Neural cell (in vitro differentiated cells): ENCODE data around the gene CNDP2. TPM values are rescaled to one million over a fixed set of nuclear protein-coding genes. Genes with fewer than 3 reads are reported as not detected.

Source experiments
- H2AFZ ChIP-seq: fragments of 200-600, 300-800 bp; sonication (generic), shearing (Covaris generic); 2 replicates; pipeline ENCODE4 v1.6.0; 2014; ENCODE audit warnings: low read depth, mild to moderate bottlenecking, antibody characterized with exemption, low read length, moderate library complexity
- H3F3A ChIP-seq: fragments of 200-600 bp; shearing (Covaris generic); 2 replicates; pipeline ENCODE4 v1.6.1; 2016; ENCODE audit warnings: mild to moderate bottlenecking, moderate library complexity, mixed read lengths, antibody characterized with exemption, low read length; ENCODE audit not compliant: insufficient read depth, poor library complexity, severe bottlenecking
- H3K27ac ChIP-seq: fragments of 200-600, 300-800 bp; sonication (generic), shearing (Covaris generic); 2 replicates; pipeline ENCODE4 v1.5.1; 2014; ENCODE audit warnings: mild to moderate bottlenecking, low read length, moderate library complexity
- H3K27me3 ChIP-seq: fragments of 300-800, 200-600 bp; sonication (generic), shearing (Covaris generic); 2 replicates; pipeline ENCODE4 v1.6.0; 2014; ENCODE audit warnings: mild to moderate bottlenecking, low read depth, low read length, moderate library complexity; ENCODE audit not compliant: insufficient read depth
- H3K36me3 ChIP-seq: fragments of 300-800, 200-600 bp; sonication (generic), shearing (Covaris generic); 2 replicates; pipeline ENCODE4 v1.5.1; 2014; ENCODE audit warnings: mild to moderate bottlenecking, antibody characterized with exemption, low read length, moderate library complexity; ENCODE audit not compliant: insufficient read depth
- H3K4me2 ChIP-seq: fragments of 300-800, 200-600 bp; sonication (generic), shearing (Covaris generic); 2 replicates; pipeline ENCODE4 v1.6.0; 2014; ENCODE audit warnings: mild to moderate bottlenecking, low read length
- H3K4me3 ChIP-seq: fragments of 300-800, 200-600 bp; sonication (generic), shearing (Covaris generic); 2 replicates; pipeline ENCODE4 v1.5.1; 2014; ENCODE audit warnings: mild to moderate bottlenecking, low read length, moderate library complexity
- H3K79me2 ChIP-seq: fragments of 200-600 bp; shearing (Covaris generic); replicated peaks from 2 replicates; pipeline ENCODE4 v1.6.0; 2014; ENCODE audit warnings: mild to moderate bottlenecking, low read length, moderate library complexity; ENCODE audit not compliant: insufficient read depth
- H3K9ac ChIP-seq: fragments of 300-800, 200-600 bp; sonication (generic), shearing (Covaris generic); 2 replicates; pipeline ENCODE4 v1.6.1; 2016; ENCODE audit warnings: mild to moderate bottlenecking, low read length, mixed read lengths
- H3K9me2 ChIP-seq: fragments of 200-600 bp; shearing (Covaris generic); 2 replicates; pipeline ENCODE4 v1.6.1; 2016; ENCODE audit warnings: mild to moderate bottlenecking, low read length, mixed read lengths; ENCODE audit not compliant: insufficient read depth
- H3K9me3 ChIP-seq: fragments of 200-600, 300-800 bp; sonication (generic), shearing (Covaris generic); 2 replicates; pipeline ENCODE4 v1.6.1; 2016; ENCODE audit warnings: mild to moderate bottlenecking, mixed run types, low read length, moderate library complexity, mixed read lengths
- H4K20me1 ChIP-seq: fragments of 200-600 bp; shearing (Covaris generic); 2 replicates; pipeline ENCODE4 v1.6.1; 2016; ENCODE audit warnings: mild to moderate bottlenecking, mixed run types; ENCODE audit not compliant: insufficient read depth
- CTCF ChIP-seq: fragments of 450-650 bp; IDR thresholded peaks from 2 replicates; pipeline ENCODE4 v1.5.1; 2014; ENCODE audit warnings: antibody characterized with exemption, mild to moderate bottlenecking, moderate library complexity; ENCODE audit not compliant: poor library complexity, severe bottlenecking
- EP300 ChIP-seq: fragments of 450-650 bp; conservative IDR thresholded peaks from 2 replicates; pipeline ENCODE4 v1.6.1; 2014; ENCODE audit warnings: antibody characterized with exemption, mild to moderate bottlenecking, moderate library complexity; ENCODE audit not compliant: poor library complexity, severe bottlenecking
- EZH2 ChIP-seq: fragments of 200-600, 300-800 bp; shearing (Covaris generic), sonication (generic); IDR thresholded peaks from 2 replicates; pipeline ENCODE4 v1.6.1; 2014; ENCODE audit warnings: antibody characterized with exemption, low read length, borderline replicate concordance, mild to moderate bottlenecking; ENCODE audit not compliant: insufficient read depth, poor library complexity, severe bottlenecking
- MXI1 ChIP-seq: fragments of 450-650 bp; conservative IDR thresholded peaks from 2 replicates; pipeline ENCODE4 v1.6.1; 2014; ENCODE audit warnings: antibody characterized with exemption, mild to moderate bottlenecking; ENCODE audit not compliant: poor library complexity, severe bottlenecking
- POLR2AphosphoS5 ChIP-seq: IDR thresholded peaks from 2 replicates; pipeline ENCODE4 v1.6.1; 2012
- RAD21 ChIP-seq: fragments of 450-650 bp; conservative IDR thresholded peaks from 2 replicates; pipeline ENCODE4 v1.6.1; 2014; ENCODE audit warnings: antibody characterized with exemption, mild to moderate bottlenecking, moderate library complexity
- REST ChIP-seq: IDR thresholded peaks from 2 replicates; pipeline ENCODE4 v1.6.1; 2012; ENCODE audit warnings: borderline replicate concordance
- SMC3 ChIP-seq: fragments of 450-650 bp; conservative IDR thresholded peaks from 2 replicates; pipeline ENCODE4 v1.6.1; 2014; ENCODE audit warnings: antibody characterized with exemption, mild to moderate bottlenecking, moderate library complexity; ENCODE audit not compliant: poor library complexity
- TAF1 ChIP-seq: IDR thresholded peaks from 2 replicates; pipeline ENCODE4 v1.6.1; 2012; ENCODE audit warnings: low read depth
- polyA plus RNA-seq: library from polyadenylated mRNA; depleted of rRNA; stranded (reverse); fragments of >200 nt; gene quantifications from 2 replicates; pipeline ENCODE4 v1.2.3, GENCODE V29; 2014

CNDP2 gene
- polyA plus RNA-seq, 1 donor from 2014 or later, result 35.7 TPM

- Histone ChIP-seq H3K36me3 (no peaks in the 10 kb centered on the region), H3F3A (no peaks in the 10 kb centered on the region), H2AFZ (no peak overlapping the region), H3K9ac (no peak overlapping the region), H3K9me2 (no peaks in the 10 kb centered on the region), H3K27me3 (no peaks in the 10 kb centered on the region), H3K79me2 (no peaks in the 10 kb centered on the region), H3K4me2 (no peak overlapping the region), H3K27ac (no peak overlapping the region), H3K4me3 (no peak overlapping the region), H3K9me3 (no peaks in the 10 kb centered on the region), H4K20me1 (no peaks in the 10 kb centered on the region)
- TF ChIP-seq SMC3, result no peak
- no peak for TF ChIP-seq REST
- no peak for TF ChIP-seq RAD21
- no peak for TF ChIP-seq EP300
- no peak for TF ChIP-seq MXI1
- TF ChIP-seq TAF1, result no peak
- no peak for TF ChIP-seq POLR2AphosphoS5
- TF ChIP-seq EZH2, result no peak
- TF ChIP-seq CTCF, result no peak
Measured at GRCh38 chr18:74533666-74534065, 37.5 kb downstream of the CNDP2 start.

- Histone ChIP-seq H3K9me3 (no peaks in the 10 kb centered on the region), H2AFZ (no peak within 1 kb of the TSS), H3K36me3 (no peaks in the 10 kb centered on the region), H3K4me2 (no peak within 1 kb of the TSS), H3K4me3 (no peak within 1 kb of the TSS), H4K20me1 (no peaks in the 10 kb centered on the region), H3K9ac (no peak within 1 kb of the TSS), H3K27me3 (no peaks in the 10 kb centered on the region), H3F3A (no peaks in the 10 kb centered on the region), H3K9me2 (no peaks in the 10 kb centered on the region), H3K27ac (no peak within 1 kb of the TSS), H3K79me2 (no peaks in the 10 kb centered on the region)
- TF ChIP-seq EP300, result no peak
Measured at GRCh38 chr18:74534150-74534969, 38.2 kb downstream of the CNDP2 start, which contains the start of gene CNDP1. Gene CNDP1, plus strand, starts transcription at chr18:74534500. Its CDS starts 168 bp downstream, at chr18:74534668.
